Astrocyte of the cerebellum (primary cell): ENCODE measurements around the gene COL4A2.

Source experiments
- DNase-seq: peaks from one replicate; pipeline ENCODE4 v3.0.0-alpha.2; 2011; ENCODE audit warnings: low read depth
- H3K4me3 ChIP-seq: 2 replicates; pipeline ENCODE4 v1.5.1; 2011; ENCODE audit warnings: mild to moderate bottlenecking, low read depth, low read length, moderate library complexity
- in situ Hi-C: cut with HindIII; loops from 2 replicates; pipeline ENCODE4 v1.10.0; 2017; ENCODE audit warnings: low sequenced_read_pairs
- TF ChIP-seq, protein P1 (sequence below): IDR thresholded peaks from 2 replicates; pipeline ENCODE4 v1.5.1; 2012; ENCODE audit warnings: low read length, low read depth, moderate library complexity, mild to moderate bottlenecking; ENCODE audit errors: missing control alignments

The COL4A2 gene

DNA sequence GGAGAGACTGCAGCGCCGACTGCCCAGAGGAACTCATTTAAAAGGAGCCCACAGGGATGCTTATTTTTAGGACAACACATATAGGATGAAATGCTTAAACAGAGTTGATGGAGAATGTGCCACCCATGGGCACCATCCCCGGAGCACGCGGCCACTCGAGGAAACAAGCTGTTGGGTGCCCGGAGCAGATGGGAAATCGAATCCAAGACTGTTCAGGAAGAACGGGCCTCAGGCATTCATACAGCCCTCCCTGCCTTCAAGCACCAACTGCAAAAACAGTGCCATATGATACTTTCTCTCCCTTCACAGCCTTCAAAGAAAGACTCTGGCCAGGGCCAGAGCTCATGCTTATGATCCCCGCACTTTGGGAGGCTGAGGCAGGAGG lies 214.2 kb downstream of the COL4A2 start:
- in situ Hi-C loops = no loop called here
- TF ChIP-seq, protein P1, sequence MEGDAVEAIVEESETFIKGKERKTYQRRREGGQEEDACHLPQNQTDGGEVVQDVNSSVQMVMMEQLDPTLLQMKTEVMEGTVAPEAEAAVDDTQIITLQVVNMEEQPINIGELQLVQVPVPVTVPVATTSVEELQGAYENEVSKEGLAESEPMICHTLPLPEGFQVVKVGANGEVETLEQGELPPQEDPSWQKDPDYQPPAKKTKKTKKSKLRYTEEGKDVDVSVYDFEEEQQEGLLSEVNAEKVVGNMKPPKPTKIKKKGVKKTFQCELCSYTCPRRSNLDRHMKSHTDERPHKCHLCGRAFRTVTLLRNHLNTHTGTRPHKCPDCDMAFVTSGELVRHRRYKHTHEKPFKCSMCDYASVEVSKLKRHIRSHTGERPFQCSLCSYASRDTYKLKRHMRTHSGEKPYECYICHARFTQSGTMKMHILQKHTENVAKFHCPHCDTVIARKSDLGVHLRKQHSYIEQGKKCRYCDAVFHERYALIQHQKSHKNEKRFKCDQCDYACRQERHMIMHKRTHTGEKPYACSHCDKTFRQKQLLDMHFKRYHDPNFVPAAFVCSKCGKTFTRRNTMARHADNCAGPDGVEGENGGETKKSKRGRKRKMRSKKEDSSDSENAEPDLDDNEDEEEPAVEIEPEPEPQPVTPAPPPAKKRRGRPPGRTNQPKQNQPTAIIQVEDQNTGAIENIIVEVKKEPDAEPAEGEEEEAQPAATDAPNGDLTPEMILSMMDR = no peak
- DNase-seq = no peak
- no peak overlapping the region for H3K4me3 ChIP-seq

DNA sequence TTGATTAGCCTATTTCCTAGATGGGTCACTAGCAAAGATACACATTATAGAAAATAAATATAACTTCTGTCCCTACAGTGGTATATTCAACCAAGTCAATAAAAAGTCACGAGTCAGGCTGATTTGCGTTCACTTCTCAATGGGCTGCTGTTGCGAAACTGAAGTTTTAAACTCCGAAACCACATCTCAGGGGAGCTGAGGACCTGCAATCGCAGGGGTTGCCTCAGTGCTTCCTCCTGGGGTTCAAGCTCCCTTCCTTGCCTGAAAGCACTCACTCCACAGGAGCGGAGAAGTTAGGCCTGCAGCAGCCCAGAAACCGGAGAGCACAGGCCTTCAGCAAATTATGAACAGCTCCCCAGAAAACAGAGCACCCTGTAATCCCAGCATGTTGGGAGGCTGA lies 214.9 kb downstream of the COL4A2 start:
- TF ChIP-seq, protein P1 = no peak
- in situ Hi-C loops = no loop called here
- DNase-seq = no peak
- no peak overlapping the region for H3K4me3 ChIP-seq

DNA sequence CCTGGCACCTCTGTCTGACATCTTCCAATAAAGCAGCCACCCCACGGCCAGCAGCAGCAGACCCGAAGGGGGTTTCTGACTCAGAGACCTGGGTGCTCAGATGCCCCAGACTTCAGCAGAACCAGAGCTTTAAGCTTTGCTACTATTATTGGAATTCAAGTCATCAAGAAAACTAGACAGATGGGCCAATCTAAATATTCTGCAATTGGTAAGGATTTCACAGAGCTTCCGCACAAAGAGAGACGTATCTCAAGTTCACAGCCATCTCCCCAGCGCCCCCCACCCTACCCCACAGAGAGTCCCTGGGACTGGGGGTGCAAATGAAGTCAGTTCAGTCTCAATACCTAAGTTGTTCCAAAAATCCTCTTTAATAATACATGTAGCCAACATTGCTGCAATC lies 215.6 kb downstream of the COL4A2 start:
- no peak for DNase-seq
- TF ChIP-seq, protein P1 = no peak
- in situ Hi-C loops = no loop called here
- H3K4me3 ChIP-seq = no peak overlapping the region

DNA sequence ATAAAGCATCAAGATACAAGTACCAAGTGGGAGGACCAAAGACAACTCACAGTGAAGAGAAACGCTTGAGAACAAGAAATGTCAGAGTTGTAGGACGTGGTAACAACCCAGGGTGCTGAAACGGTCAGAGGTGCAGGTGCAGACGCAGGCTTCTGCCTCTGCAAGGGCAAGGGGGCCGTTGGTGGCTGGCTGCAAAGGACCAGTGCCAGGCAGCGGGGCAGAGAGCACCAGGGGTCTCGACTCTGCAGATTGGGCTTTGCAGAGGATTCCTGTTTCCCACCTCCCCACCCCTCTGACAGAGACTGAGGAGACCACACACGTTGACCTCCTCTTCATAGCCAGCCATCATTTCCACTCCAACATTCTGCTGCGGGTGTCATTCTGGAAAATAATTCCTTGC lies 216.1 kb downstream of the COL4A2 start:
- TF ChIP-seq, protein P1 = no peak

DNA sequence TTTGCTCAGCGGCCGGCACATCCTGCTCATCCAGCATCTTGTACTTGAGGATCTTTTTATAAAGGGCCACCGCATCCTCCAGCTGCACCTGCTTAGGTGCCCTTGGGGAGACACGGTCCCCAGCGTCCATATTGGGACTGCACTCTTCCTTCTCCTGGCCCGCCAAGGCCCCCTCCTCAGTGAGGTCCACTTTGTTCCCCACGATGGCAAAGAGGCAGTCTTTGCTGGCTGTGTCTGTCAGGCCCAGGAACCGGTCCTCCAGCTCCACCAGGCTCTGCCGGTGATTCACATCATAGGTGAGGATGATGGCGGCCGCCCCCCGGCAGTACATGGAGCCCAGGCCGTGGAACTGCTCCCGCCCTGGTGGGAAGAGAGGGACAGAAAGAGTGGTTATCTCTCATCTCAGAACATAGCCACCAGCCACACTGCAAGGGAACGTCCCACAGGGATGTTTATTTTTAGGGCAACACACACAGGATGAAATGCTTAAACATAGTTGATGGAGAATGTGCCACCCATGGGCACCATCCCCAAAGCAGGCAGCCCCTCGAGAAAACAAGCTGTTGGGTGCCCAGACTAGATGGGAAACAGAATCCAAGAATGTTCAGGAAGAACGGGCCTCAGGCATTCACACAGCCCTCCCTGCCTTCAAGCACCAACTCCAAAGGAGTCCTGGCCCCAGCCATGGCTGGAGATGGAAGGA lies 216.9 kb downstream of the COL4A2 start:
- in situ Hi-C loops = no loop called here
- no peak overlapping the region for H3K4me3 ChIP-seq
- TF ChIP-seq, protein P1 = no peak
- DNase-seq = no peak

More for the DNA sequence above, 216.1 kb downstream of the COL4A2 start:
- H3K4me3 ChIP-seq = no peak overlapping the region
- DNase-seq = no peak
- in situ Hi-C loops = no loop called here

DNA sequence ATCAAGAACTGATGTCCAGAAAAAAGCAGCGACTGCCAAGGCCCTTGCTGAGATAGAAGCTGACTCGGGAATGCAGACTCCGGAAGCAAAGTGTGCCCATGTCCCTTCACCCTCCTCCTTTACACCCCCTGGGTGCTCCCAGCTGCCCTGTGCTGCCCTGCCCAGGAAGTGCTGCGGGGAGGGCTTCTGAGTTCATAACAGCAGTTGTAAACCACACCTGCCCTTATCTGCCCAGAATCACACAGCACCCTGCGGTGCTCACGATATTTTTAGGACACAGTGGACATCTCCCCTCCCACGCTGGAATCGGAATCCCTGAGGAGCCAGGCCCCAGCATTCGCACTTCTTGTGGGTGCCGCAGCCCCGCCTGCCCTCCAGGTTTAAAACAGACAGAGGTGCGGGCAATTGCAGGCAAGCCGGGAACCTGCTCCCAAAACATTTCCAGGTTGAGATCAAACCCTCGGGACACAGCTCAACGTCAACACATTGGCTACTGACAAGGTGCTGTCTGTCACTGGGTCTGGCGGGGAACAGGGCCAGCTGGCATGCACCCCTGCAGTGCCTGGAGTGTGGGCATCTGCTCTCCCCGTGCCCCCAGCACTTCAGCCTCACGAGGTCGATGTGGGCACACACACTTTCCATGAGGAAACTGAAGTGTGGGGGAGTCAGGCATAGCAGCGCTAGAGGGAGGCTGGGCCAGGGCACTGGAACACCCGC lies 217.6 kb downstream of the COL4A2 start:
- no peak for DNase-seq
- H3K4me3 ChIP-seq = no peak overlapping the region
- TF ChIP-seq, protein P1 = no peak
- in situ Hi-C loops = no loop called here
